GM21360 (cell line): Measurements from ENCODE around the gene MERTK.
"Not testable (repeated sequence)": the region's sequence is repeated elsewhere in the genome, so short reads cannot be mapped to it uniquely, and the experiment has no call there.

ENCODE experiments used
- ATAC-seq: cut with Tn5 transposase; IDR thresholded peaks from one replicate; pipeline ENCODE4 v1.9.1; 2021; ENCODE audit warnings: mild to moderate bottlenecking, moderate library complexity; ENCODE audit not compliant: unreplicated experiment

The MERTK gene

GRCh38 chr2:112034924-112035323 lies 136.5 kb downstream of the MERTK start:
- no peak for ATAC-seq

- no peak for ATAC-seq
Measured at GRCh38 chr2:112035786-112036185, 137.4 kb downstream of the MERTK start.

GRCh38 chr2:112039556-112039955 lies 141.1 kb downstream of the MERTK start:
- ATAC-seq: not testable (repeated sequence)

GRCh38 chr2:112040066-112040465 lies 141.7 kb downstream of the MERTK start:
- not testable (repeated sequence) for ATAC-seq

- not testable (repeated sequence) for ATAC-seq
Measured at GRCh38 chr2:112041460-112041859, 143.1 kb downstream of the MERTK start.

GRCh38 chr2:112045446-112046014 lies 147.1 kb downstream of the MERTK start:
- no peak for ATAC-seq

GRCh38 chr2:112046231-112046630 lies 147.8 kb downstream of the MERTK start:
- ATAC-seq: no peak

- ATAC-seq: no peak
Measured at GRCh38 chr2:112047537-112048235, 149.3 kb downstream of the MERTK start.

- ATAC-seq: no peak
Measured at GRCh38 chr2:112048236-112048592, 149.8 kb downstream of the MERTK start.

- no peak for ATAC-seq
Measured at GRCh38 chr2:112048887-112049286, 150.5 kb downstream of the MERTK start.

- no peak for ATAC-seq
Measured at GRCh38 chr2:112050316-112050715, 151.9 kb downstream of the MERTK start.

- peak; percentile 61 for ATAC-seq
Measured at GRCh38 chr2:112053917-112054846, 155.8 kb downstream of the MERTK start.

GRCh38 chr2:112054847-112055729 lies 156.7 kb downstream of the MERTK start, which contains the start of gene TMEM87B:
TSS of gene TMEM87B (plus strand) at chr2:112055269. CDS start at chr2:112055592, 323 bp downstream.
- ATAC-seq: peak; percentile 53

GRCh38 chr2:112055730-112056625 lies 157.6 kb downstream of the MERTK start:
- ATAC-seq: no peak

- ATAC-seq: no peak
Measured at GRCh38 chr2:112056626-112056987, 158.2 kb downstream of the MERTK start.

GRCh38 chr2:112059671-112060070 lies 161.3 kb downstream of the MERTK start:
- no peak for ATAC-seq

- no peak for ATAC-seq
Measured at GRCh38 chr2:112061299-112061698, 162.9 kb downstream of the MERTK start.

- no peak for ATAC-seq
Measured at GRCh38 chr2:112061840-112062239, 163.4 kb downstream of the MERTK start.

- no peak for ATAC-seq
Measured at GRCh38 chr2:112062894-112063293, 164.5 kb downstream of the MERTK start.

- no peak for ATAC-seq
Measured at GRCh38 chr2:112065486-112065885, 167.1 kb downstream of the MERTK start.
